HG03175 (cell line): ENCODE data around the gene FBXO48.

Source experiments
- ATAC-seq: cut with Tn5 transposase; IDR thresholded peaks from one replicate; pipeline ENCODE4 v1.9.1; 2021; ENCODE audit warnings: mild to moderate bottlenecking, moderate library complexity; ENCODE audit not compliant: unreplicated experiment

FBXO48 gene

GRCh38 chr2:68414876-68415275, 52.2 kb downstream of the FBXO48 start:
- no peak for ATAC-seq

DNA sequence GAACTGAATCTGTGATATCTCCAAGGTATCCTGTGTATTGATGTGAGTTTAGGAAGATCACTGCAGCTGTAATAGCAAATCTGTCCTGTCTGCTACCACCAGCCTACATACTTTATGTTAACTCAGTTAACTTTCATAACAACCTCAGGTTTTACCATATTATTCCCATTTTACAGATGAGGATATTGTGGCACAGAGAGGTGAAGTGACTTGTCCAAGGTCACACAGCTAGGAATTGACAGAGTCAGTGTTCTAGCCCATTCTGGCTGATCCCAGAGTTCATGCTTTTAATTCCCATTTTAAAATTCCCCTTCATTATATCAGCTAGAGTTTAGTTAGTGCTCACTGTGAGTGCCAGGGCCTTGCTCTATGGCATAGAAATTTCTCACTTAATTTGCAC, 52.6 kb downstream of the FBXO48 start:
- ATAC-seq = no peak

GRCh38 chr2:68413466-68413865, 53.6 kb downstream of the FBXO48 start:
- no peak for ATAC-seq

- peak; percentile 32 for ATAC-seq
These were observed 54.8 kb downstream of the FBXO48 start for GRCh38 chr2:68412127-68412819.

DNA sequence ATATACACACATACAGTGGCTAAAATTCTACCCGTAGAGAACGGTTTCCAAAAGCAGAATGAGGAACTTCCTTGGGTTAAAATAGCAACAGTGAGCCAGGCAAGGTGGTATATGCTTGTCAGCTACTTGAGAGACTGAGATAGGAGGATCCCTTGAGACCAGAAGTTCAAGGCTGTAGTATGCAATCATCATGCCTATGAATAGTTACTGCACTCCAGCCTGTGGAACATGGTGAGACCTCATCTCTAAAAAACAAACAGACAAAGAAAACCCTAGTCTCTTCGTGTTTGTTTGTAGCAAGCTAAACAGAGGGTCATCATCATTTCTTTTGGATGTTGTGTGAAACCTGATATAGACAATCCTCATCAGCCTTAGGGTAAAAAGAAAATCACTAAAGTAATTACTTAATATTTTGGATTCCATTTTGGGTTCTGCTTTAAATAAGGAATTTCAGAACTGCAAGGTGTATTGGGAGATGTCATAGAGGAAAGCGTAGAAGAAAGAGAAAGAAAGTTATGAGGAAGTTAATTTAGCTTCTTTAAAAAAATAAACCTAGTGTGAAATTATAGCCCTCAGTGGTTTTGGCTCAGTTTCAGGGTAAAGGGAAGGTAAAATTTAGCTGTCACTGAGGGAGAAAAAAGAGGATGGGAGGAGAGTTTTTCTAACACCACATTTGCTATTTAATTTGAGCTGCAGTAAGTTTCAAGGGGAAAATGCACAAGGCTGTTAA, 55.5 kb downstream of the FBXO48 start:
- ATAC-seq = peak; percentile 95
